ENCODE results near the gene KISS1R.
"Not testable (repeated sequence)": the region's sequence is repeated elsewhere in the genome, so short reads cannot be mapped to it uniquely, and the experiment has no call there.

KISS1R gene

DNA sequence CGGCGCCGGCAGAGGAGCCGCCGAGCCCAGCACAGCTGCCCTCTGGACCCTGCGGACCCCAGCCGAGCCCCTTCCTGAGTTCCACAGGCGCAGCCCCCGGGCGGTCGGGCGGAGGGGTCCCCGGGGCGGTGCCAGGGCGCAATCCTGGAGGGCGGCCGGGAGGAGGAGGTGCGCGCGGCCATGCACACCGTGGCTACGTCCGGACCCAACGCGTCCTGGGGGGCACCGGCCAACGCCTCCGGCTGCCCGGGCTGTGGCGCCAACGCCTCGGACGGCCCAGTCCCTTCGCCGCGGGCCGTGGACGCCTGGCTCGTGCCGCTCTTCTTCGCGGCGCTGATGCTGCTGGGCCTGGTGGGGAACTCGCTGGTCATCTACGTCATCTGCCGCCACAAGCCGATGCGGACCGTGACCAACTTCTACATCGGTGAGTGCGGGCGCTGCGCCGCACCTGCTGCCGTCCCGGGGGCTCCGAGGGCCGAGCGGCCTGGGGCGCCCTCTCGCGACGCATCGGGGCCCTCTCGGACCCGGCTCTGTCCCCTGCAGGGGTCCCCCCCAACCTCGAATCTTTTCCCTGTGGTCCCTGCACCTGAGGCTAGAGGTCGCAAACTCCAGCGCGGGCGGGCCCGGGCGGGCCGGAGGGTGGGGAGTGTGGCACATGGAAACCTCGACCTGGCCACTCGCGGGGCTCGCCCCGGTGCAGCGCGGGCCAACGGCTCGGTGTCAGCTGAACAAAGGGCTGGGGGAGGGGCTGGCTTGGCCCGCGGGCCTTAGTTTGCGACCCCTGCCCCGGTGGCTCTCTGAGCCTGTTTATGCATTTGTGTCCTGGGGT, at the start of gene KISS1R:
Gene KISS1R, plus strand, starts transcription at position 11 of the 829 bp plus-strand sequence. Its CDS starts 170 bp downstream, at position 181.
- no peak for DNase-seq (ENCODE audit: low read depth)

DNA sequence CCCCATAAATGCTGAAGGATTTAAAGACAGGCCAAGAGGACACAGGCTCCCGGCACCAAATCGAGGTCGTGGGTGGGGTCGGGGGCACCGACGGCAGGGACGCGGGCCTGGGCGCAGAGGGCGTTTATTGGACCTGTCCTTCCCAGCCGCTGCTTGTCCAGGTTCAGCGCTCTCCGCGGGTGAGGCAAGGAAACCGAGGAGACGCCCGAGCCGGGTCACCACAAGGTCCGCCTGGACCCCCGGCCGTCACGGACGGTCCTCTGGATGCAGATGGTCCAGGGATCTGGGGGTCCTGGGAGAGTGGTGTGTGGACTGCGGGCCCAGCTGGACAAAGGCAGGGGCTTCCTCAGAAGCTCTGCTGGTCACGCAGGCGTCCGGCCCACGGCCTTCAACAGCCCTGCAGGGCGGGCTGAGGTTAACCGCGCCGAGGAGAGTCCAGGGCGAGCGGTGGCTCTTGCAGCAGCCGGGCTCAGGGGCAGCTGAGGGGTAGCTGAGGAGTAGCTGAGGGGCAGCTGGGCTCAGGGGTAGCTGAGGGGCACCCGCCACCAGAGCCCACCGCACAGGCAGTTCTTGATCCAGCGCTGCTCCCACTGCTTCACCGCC, 49.2 kb upstream of the KISS1R start:
- no peak for DNase-seq (ENCODE audit: low read depth)

GRCh38 chr19:868458-869244, 48.5 kb upstream of the KISS1R start:
- DNase-seq (ENCODE audit: low read depth): no peak

- DNase-seq (ENCODE audit: low read depth): peak; percentile 92
Observed at GRCh38 chr19:869245-870177, 47.6 kb upstream of the KISS1R start.

DNA sequence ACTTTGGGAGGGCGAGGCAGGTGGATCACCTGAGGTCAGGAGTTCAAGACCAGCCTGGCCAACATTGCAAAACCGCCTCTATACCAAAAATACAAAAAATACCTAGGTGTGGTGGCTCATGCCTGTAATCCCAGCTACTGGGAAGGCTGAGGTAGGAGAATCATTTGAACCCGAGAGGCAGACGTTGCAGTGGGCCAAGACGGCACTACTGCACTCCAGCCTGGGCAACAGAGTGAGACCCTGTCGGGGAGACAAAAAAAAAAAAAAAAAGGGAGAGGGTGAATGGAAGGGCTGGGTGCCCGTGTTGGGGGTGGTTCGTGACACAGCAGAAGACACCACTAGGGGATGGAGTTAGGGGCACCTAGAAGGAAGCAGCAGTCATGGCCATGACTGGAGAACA, 46.8 kb upstream of the KISS1R start:
- DNase-seq (ENCODE audit: low read depth): no peak

DNA sequence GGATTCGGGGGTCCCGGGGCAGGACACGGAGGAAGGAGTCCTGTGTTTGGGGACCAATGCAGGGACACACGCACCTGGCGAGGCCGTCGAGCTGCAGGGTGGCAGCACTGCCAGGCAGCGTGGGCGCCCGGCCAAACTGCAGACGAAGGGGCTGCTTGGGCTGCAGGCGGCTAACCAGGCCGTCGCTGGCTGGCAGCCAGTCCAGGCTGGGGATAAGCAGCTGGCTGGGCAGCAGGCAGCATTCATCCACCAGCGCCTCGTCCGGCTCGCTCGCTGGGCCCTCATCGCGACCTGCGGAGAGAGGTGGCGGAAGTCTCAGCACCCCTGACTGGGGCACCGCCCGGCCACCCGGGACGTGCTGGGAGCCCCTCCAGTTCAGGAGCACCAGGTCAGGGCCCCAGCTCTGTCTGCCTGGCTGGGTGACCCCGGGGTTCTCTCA, 46.2 kb upstream of the KISS1R start:
- no peak for DNase-seq (ENCODE audit: low read depth)

- DNase-seq (ENCODE audit: low read depth): no peak
Observed at GRCh38 chr19:871446-872265, 45.5 kb upstream of the KISS1R start.

DNA sequence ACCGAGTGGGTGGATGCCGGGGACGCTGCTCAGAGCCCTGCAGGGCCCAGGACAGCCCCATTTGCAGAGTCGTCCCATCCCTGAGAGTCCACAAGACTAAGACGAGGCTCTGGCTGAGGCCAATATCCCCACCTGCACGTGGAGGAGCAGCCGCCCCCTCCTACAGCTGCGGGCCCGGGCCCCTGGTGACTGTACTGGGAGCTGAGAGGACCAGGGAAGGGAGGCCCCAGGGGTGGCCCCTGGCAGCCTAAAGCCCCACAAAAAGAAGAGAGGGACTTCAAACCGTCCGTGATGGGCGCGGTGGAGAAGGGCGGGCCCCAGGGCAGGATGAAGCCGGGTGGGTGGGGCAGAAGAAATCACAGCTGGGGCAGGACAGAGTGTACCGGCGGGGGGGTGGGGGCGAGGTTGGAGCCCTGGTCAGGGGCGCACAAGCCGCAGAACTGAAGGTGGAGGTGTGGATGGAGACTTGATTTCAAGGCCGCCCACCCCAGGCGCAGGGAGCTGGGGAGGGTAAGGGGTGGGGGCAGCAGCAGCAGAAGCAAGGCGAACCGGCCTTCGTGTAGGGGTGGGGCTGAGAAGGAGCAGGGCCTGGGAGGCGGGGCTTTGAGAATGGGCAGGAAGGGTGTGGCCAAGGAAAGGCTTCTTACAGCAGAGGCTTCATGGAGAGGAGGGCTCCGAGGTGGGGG, 44.7 kb upstream of the KISS1R start:
- DNase-seq (ENCODE audit: low read depth): peak; percentile 62

DNA sequence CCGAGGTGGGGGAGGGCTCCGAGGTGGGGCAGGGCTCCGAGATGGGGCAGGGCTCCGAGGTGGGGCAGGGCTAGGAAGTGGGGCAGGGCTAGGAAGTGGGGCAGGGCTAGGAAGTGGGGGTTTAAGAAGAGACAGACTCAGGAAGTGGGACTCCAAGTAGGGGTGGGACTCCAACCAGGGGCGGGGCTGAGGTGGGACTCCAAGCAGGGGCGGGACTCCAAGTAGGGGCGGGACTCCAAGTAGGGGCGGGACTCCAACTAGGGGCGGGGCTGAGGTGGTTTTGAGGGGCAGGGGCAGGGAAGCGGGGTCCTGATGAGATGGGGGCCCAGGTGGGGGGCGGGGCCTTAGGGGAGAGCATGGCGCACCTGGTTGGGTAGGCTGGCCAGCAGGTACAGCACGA, 44.0 kb upstream of the KISS1R start:
- DNase-seq (ENCODE audit: low read depth): peak; percentile 68

DNA sequence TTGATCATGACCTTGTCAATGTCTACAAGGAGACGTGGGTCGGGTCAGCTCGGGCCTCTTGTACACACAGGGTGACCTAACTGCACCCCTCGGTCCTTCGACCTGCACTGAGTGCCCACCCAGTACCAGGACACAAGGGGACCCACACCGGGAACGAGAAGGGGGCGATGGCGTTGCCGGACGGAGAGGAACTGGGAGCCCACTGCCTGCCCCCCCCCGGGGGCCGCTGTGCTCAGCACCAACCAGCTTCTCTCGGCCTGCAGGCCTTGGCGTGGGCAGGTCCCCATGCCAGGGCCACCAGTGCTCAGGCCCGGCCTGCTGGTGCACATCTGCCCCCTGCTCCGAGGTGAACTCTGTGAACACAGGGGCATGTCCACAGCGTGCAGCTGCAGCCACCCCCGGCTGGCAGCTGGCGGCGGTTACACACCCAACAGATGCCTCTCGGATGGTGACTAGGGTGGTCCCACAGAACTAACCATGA, 43.5 kb upstream of the KISS1R start:
- no peak for DNase-seq (ENCODE audit: low read depth)

DNA sequence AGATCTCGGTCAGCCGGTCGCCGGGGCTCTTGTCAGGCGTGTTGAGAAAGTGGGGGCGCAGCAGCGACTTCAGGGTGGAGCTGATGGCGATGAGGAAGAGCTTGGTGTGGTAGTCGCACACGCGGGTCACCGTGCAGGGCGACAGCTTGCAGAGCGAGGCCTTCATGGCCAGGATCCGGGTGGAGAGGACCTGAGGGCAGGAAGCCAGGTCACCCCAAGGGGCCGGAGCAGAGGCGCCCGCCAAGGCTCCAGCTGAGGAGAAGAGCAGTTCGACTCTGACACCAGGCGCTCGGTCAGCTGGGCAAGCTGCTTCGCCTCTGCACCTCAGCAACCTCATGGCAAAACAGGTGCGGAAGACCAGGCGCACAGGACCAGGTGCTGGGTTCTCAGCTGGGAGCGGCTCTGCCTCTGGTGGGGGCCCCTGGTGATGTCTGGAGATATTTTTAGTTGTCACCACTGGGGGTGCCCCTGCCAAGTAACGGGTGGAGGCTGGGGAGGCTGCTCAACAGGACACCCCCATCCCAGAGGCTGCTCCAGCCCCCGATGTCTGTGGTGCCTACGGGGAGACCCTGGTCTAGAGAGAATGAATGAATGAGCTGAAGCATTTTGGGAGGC, 41.8 kb upstream of the KISS1R start:
- DNase-seq (ENCODE audit: low read depth): no peak

DNA sequence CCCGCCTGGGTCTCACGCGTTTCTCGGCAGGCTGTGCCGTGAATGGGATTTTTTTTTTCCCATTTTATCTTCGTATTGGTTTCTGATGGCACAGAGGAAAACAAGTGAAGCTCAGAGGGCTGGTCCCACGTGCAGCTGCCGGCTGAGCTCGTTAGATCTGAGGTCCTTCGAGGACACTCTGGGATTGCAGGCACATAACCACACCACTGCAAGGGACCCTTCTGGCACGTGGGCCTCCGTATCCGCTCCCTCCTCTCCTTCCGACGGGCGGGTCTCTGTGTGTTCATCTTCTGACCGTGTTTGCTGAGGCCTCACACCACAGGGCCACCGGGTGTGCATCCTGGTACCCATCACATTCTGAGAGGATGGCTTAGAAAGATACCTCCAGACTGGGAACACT, 41.0 kb upstream of the KISS1R start:
- no peak for DNase-seq (ENCODE audit: low read depth)

- DNase-seq (ENCODE audit: low read depth): no peak
Observed at GRCh38 chr19:876780-877314, 40.3 kb upstream of the KISS1R start.

GRCh38 chr19:877992-878660, 39.0 kb upstream of the KISS1R start:
- not testable (repeated sequence) for DNase-seq (ENCODE audit: low read depth)

- not testable (repeated sequence) for DNase-seq (ENCODE audit: low read depth)
Observed at GRCh38 chr19:878751-879561, 38.2 kb upstream of the KISS1R start.

- no peak for DNase-seq (ENCODE audit: low read depth)
Observed at GRCh38 chr19:879711-880438, 37.3 kb upstream of the KISS1R start.
